GM19468 (cell line): ENCODE results near the gene PRKACB.

Experiments
- ATAC-seq: cut with Tn5 transposase; IDR thresholded peaks from one replicate; pipeline ENCODE4 v1.9.1; 2021; ENCODE audit warnings: mild to moderate bottlenecking, moderate library complexity, moderate number of reproducible peaks; ENCODE audit not compliant: unreplicated experiment; ENCODE audit errors: extremely low read depth

Gene PRKACB

DNA sequence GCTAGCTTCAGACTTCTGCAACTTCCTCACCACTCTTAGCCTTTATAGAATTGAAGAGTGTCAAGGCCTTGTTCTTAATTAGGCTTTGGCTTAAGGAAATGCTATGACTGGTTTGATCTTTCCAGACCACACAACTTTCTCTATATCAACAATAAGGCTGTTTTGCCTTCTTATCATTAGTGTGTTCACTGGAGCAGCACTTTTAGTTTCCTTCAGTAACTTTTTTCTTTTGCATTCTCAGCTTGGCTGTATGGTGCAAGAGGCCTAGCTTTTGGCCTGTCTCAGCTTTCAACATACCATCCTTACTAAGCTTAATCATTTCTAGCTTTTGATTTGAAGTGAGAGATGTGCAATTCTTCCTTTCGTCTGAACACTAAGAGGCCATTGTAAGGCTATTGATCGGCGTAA is 8.6 kb downstream of the PRKACB start:
- peak; percentile 83 for ATAC-seq

GRCh38 chr1:84155517-84155916 is 11.4 kb downstream of the PRKACB start:
- ATAC-seq: no peak

DNA sequence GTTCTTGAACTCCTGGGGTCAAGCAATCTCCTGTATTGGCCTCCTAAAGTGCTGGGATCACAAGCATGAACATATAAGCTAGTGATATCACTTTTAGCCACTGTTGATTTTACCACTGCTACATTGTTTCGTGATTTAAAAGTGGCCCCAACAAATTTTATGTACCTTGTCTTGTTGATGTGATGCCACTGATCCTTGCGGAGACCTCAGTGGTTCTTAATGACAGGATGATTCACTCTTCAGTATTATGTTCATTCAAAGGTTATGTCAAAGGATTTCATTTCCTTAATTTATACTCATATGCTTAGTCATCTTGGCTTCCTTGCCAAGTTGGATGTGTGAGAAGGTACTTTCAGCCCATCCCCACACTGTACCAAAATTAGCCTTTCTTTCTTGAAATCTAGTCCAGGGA is 12.1 kb downstream of the PRKACB start:
- no peak for ATAC-seq

GRCh38 chr1:84159533-84160240 is 15.6 kb downstream of the PRKACB start:
- no peak for ATAC-seq

DNA sequence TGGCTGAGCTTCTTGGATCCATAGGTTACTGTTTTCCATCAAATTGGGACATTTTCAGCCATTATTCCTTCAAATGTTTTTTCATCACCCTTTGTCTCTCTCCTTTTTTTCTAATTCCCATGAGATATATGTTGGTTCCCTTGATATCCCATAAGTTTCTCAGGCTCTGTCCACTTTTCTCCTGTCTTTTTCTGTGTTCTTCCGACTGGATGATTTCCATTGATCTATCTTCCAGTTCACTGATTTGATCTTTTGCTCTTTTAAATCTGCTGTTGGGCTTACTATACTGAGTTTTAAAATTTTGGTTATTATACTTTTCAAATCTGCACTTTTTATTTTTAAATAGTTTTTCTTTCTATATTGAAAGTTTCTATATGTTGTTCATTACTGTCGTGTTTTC is 18.2 kb downstream of the PRKACB start:
- ATAC-seq: no peak

GRCh38 chr1:84163123-84163931 is 19.3 kb downstream of the PRKACB start:
- ATAC-seq: no peak

DNA sequence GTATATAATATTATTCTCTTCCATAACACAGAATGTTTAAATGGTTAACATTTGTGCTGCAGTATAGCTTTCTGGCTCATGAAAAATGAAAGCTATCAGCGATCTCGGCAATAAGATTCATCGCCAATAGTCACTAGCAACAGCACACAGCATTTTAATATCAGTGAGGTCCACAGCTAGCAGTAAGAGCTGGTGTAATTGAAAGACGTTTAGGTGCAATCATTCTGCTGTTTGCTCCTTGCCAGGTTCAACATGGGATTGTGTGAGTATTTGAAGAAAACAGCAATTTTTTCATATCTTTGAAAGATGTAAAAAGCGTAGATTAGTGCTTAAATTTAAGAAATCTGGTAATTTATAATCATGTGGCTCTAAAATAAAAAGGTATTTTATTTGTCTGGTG is 20.1 kb downstream of the PRKACB start:
- ATAC-seq: no peak

DNA sequence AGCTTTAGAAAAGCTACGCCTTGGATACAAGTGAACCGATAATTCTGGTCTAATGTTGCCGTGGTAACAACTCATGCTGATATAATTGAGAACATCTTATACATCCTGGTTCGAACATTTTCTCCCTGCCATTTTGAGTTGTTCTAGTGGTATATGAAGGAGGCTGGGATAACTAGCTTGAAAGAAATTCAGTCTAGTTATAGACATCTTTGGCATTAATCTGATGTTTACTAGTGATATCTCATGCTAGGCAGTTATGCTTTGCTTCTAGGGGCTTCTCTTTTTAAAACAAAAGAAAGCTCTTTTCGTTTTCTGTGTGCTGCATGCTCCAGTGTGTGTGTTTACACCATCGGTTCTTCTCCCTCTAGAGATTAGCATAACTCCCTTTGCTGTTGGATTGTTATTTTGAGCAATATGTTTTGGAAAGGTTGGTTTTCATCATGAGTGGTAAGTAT is 20.5 kb downstream of the PRKACB start:
- ATAC-seq: no peak

DNA sequence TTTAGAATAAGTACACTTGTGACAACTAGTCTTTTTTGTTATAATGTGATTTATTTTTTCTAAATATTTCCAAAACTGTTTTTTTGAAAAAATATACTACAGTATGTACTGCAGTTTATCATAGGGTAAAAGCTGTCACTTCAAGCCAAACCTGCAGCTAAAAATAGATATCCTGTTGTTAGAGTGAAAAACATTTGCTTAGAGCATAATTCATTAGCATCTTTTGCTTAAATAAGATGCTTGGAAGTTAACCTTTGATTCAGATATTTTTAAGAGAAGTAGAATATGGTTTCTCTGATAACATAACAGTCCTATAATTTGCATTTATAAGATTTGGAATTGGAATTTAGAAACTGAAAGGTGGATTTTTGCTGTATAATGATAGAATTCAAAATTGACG is 21.5 kb downstream of the PRKACB start:
- no peak for ATAC-seq

DNA sequence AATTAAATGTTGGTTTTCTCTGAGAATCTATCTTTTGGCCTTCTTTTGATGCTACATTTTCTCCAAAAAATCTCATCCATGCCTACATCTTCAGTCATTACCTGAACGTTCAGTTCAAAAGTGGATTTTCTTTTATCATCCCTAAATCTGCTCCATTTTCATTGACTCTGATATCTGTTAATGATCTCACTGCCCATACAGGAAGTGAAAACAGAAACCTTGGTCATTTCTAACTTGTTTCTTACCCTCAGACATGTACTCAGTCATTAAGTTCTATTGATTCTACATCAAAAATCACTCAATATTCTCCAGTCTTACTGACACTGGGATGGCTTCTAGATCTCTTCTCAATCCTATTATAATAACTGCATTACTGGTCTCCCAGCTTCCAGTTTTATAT is 22.7 kb downstream of the PRKACB start:
- peak; percentile 90 for ATAC-seq

DNA sequence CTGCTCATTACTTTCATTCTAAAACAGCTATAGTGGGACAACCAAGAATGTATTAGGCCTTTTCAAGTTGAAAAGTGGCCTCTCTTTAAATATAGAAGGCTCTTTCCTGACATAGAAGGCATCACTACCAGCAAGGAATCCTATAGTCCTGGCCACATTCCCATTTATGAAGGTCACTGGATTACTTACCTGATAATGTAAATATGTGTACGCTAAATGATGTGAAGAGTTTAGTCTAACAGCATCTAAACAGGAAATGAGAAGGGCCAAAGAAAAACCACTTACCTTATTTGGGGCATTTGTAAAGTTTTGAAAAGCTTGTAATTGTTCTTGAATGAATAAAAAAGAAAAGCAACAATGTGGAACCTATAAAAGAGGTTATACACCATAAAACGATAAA is 24.7 kb downstream of the PRKACB start:
- ATAC-seq: no peak

GRCh38 chr1:84170171-84170570 is 26.1 kb downstream of the PRKACB start:
- no peak for ATAC-seq

DNA sequence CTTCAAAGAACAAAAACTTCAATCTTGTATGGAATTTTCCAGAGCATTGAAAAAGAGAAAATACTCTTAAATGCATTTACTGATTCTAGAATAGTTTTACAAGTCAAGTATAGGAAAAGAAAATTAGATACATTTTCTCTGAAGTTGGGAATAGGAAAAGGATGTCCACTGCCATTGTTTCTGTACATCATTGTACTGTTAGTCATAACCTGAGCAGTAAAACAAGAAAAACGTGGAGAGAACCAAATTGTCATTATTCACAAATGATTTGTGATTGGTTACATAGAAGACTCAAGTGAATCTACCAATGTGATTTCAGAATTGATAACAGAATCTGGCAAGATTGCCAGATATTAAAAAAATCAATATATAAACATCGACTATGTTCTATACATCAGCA is 27.4 kb downstream of the PRKACB start:
- ATAC-seq: no peak

- ATAC-seq: no peak
Observed at GRCh38 chr1:84174051-84174556, 30.0 kb downstream of the PRKACB start.

- ATAC-seq: no peak
Observed at GRCh38 chr1:84181350-84182005, 37.4 kb downstream of the PRKACB start.

- no peak for ATAC-seq
Observed at GRCh38 chr1:84190455-84190854, 46.4 kb downstream of the PRKACB start.

DNA sequence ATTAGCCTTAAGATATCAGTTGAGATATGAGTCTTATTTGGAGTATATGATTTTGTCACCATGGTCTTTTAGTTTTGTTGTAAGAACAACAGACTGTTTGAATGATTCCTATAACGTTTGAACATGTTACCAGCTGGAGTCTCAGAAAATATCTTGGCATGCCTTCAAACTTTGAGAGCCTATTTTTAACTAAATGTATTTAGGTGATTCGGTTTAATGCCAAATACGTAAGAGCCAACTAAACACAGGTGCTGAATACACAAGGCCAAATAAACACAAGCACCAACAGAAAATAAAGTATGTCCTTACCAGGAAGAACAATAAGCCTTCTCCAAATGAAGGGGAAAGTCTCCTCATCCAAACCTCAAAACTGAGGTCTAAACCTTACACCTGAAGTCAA is 48.6 kb downstream of the PRKACB start:
- ATAC-seq: no peak

- no peak for ATAC-seq
Observed at GRCh38 chr1:84198832-84199231, 54.8 kb downstream of the PRKACB start.

GRCh38 chr1:84199257-84199656 is 55.2 kb downstream of the PRKACB start:
- no peak for ATAC-seq

DNA sequence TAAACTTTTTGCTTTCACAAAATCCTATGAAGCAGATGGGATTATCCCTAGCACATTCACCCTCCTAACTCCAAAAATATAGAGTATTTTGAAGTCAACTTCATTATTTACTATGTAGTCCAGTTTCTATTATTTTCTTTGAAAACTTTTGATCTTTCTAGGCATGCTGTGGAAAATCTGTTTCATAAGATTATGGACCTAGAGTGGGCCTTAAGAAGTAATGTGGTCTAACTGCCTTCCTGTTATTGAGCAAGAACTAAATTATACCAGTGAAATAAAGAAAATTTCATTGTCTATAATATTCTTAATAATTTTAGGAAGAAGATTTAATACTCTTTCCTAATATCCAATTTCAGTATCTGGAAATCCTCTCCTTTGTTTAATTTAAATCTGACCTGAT is 58.1 kb downstream of the PRKACB start:
- no peak for ATAC-seq

- no peak for ATAC-seq
Observed at GRCh38 chr1:84206375-84206774, 62.3 kb downstream of the PRKACB start.
